Measurements from ENCODE around the gene RECQL5. TPM values are rescaled to one million over a fixed set of nuclear protein-coding genes. Genes with fewer than 3 reads are reported as not detected.

Gene RECQL5
- total RNA-seq, 4 donors from 2014 or later = 41.9 to 91.8 (median 70.1) TPM

DNA sequence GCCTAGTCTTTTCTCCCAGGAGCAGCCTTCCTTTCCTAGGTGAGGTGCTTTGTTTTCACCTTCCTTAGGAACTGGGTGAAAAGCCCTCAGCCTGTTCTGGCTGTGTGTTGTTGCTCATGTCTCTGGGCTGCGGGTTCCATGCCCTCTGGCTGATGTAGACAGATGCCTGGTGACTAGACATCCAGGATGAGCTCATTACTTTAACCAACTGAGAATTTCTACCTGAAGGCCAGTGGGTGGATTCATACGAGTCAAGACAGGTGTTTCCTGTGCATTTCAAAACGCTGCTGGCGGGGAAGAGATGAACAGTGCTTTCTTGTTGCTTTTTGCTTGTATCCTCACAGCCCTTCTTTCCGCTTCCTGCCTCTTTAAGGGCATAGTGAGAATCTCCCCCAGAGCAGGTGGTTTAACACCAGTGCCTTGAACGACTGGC, 22.5 kb upstream of the RECQL5 start:
- H3K27ac ChIP-seq = peak overlapping the region in 1 of 3 donors; percentile 15
- WGBS, 2 donors = 50 to 53% methylated on average over 6 of the region's 6 CpGs
- H3K4me3 ChIP-seq (replicated peaks in 1 of 3) = no peak overlapping the region
- H3K36me3 ChIP-seq = no peaks in the 10 kb centered on the region
- no peaks in the 10 kb centered on the region for H3K9me3 ChIP-seq
- H3K27me3 ChIP-seq = no peaks in the 10 kb centered on the region
- peaks cover 13 to 53% of the 10 kb centered on the region in 2 donors for H3K4me1 ChIP-seq
- peak; percentile 39 to 46 for DNase-seq
- TF ChIP-seq, protein P1, sequence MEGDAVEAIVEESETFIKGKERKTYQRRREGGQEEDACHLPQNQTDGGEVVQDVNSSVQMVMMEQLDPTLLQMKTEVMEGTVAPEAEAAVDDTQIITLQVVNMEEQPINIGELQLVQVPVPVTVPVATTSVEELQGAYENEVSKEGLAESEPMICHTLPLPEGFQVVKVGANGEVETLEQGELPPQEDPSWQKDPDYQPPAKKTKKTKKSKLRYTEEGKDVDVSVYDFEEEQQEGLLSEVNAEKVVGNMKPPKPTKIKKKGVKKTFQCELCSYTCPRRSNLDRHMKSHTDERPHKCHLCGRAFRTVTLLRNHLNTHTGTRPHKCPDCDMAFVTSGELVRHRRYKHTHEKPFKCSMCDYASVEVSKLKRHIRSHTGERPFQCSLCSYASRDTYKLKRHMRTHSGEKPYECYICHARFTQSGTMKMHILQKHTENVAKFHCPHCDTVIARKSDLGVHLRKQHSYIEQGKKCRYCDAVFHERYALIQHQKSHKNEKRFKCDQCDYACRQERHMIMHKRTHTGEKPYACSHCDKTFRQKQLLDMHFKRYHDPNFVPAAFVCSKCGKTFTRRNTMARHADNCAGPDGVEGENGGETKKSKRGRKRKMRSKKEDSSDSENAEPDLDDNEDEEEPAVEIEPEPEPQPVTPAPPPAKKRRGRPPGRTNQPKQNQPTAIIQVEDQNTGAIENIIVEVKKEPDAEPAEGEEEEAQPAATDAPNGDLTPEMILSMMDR (IDR thresholded peaks at IDR 0.05) = no peak
- no peak for TF ChIP-seq POLR2A (IDR thresholded peaks at IDR 0.05)
- intact Hi-C loops (cut with DNase I) = no loop called here

DNA sequence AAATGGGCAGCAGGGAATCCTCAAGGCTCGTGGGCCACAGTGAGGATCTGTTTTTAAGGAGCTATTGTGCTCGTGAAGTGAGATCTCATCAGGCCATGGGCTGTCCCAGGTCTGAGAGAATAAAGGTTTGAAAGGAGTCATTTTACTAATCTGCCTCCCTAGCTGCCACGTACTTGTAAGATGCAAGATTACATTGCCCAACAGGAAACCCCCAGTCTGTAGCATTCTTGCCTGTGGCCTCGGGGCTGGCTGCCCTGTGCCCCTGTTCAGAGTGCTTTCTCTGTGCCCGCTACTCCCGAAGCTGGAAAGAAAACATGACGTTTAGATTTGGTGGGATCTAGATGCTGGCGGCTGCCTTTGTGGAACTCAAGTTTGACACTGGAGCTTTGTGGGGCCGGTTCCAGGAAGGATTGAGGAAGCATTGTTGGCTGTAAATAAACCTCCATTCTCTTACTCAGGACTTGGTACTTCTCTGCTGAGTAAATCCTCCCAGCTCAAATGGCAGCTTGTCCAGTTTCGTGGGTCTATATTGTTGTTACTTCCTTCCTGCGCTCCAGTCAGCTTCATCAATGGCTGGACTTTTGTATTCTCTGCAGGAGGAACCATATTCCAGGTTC, 21.4 kb upstream of the RECQL5 start:
- no peak for TF ChIP-seq POLR2A (IDR thresholded peaks at IDR 0.05)
- TF ChIP-seq, protein P1 (IDR thresholded peaks at IDR 0.05) = no peak
- DNase-seq = no peak
- intact Hi-C loops (cut with DNase I) = no loop called here
- H3K4me3 ChIP-seq (replicated peaks in 1 of 3) = no peak overlapping the region
- H3K4me1 ChIP-seq = peaks cover 11 to 47% of the 10 kb centered on the region in 2 donors
- H3K27ac ChIP-seq = peak overlapping the region in 1 of 3 donors; percentile 42
- H3K9me3 ChIP-seq = no peaks in the 10 kb centered on the region
- H3K27me3 ChIP-seq = no peaks in the 10 kb centered on the region
- 69 to 71% methylated on average over 11 of the region's 11 CpGs for WGBS, 2 donors
- no peaks in the 10 kb centered on the region for H3K36me3 ChIP-seq

DNA sequence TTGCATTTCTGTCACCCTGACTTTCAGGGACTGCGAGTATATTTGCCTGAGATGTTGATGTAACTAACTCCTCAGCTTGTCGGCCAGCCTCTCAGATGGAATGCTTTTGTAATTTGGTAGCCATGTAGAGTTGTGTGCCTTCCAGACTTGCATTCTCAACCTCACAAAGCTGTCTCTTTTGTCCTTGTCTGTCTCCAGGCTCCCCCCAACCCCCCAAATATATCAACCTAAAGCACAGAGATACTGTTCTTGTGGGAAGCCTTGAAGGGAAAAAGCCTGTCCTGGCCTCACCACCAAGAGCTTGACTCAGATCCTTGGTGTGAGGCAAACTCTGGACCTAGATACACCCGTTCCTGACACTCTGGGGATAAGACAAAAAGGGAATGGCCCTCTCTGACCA, 18.5 kb upstream of the RECQL5 start:
- no peak for TF ChIP-seq POLR2A (IDR thresholded peaks at IDR 0.05)
- TF ChIP-seq, protein P1 (IDR thresholded peaks at IDR 0.05) = no peak
- H3K9me3 ChIP-seq = no peaks in the 10 kb centered on the region
- DNase-seq = no peak
- intact Hi-C loops (cut with DNase I) = no loop called here
- peaks cover 0 to under 1% of the 10 kb centered on the region in 2 donors for H3K36me3 ChIP-seq
- H3K27me3 ChIP-seq = no peaks in the 10 kb centered on the region
- 73 to 85% methylated on average over 3 of the region's 3 CpGs for WGBS, 2 donors
- H3K4me3 ChIP-seq (replicated peaks in 1 of 3) = no peak overlapping the region
- H3K4me1 ChIP-seq = peaks cover 8 to 42% of the 10 kb centered on the region in 2 donors
- peak overlapping the region in 1 of 3 donors; percentile 28 for H3K27ac ChIP-seq

DNA sequence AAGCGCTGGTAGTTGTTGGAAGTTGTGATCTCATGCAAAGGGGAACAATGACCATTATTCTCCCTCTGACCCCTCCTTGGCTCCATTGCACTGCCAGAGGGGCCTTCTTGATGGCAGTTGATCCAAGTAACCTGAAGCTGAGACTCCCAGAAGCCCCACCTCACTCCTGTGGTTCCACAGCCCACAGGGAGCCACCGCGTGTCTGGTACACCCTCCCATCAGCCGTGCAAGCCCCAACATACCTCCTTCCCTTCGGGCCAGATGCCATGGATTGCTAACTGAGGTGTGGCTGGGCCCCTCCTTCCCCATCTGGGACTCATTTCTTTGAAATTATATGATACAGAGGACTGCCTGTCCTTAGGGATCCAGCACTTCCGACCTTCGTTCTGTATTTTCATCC, 18.0 kb upstream of the RECQL5 start:
- Histone ChIP-seq H3K27me3 (no peaks in the 10 kb centered on the region), H3K27ac (no peak overlapping the region), H3K36me3 (peaks cover 0 to 6% of the 10 kb centered on the region in 2 donors), H3K4me1 (peaks cover 8 to 43% of the 10 kb centered on the region in 2 donors), H3K9me3 (no peaks in the 10 kb centered on the region), H3K4me3 (replicated peaks in 1 of 3) (no peak overlapping the region)
- WGBS, 2 donors = 79 to 85% methylated on average over 7 of the region's 7 CpGs
- no peak for DNase-seq
- intact Hi-C loops (cut with DNase I) = no loop called here
- no peak for TF ChIP-seq POLR2A (IDR thresholded peaks at IDR 0.05)
- TF ChIP-seq, protein P1 (IDR thresholded peaks at IDR 0.05) = no peak

DNA sequence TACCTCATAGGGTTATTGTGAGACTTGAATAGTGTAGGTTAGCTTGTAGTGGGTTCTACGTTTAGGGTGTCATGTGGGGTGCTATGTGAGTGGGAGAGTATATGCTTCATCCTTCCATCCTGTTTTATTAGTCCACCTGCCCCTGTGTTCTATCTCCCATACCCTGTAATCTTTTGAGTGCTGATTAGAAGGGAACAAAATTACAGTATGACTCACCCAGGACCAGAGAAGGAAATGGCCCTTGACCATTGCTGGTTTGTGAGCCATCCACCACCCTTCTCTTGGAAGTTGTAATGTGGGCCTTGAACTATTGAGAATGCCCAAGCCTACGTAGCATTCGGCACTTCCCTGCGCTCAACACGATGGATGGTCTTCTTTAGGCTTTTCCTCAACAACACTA, 17.3 kb upstream of the RECQL5 start:
- intact Hi-C loops (cut with DNase I) = no loop called here
- Histone ChIP-seq H3K4me1 (peaks cover 2 to 44% of the 10 kb centered on the region in 2 donors), H3K4me3 (replicated peaks in 1 of 3) (no peak overlapping the region), H3K36me3 (peaks cover 0 to 6% of the 10 kb centered on the region in 2 donors), H3K27ac (no peak overlapping the region), H3K9me3 (no peaks in the 10 kb centered on the region), H3K27me3 (no peaks in the 10 kb centered on the region)
- DNase-seq = no peak
- WGBS, 2 donors = 93 to 99% methylated on average over 5 of the region's 5 CpGs
- TF ChIP-seq, protein P1 (IDR thresholded peaks at IDR 0.05) = no peak
- no peak for TF ChIP-seq POLR2A (IDR thresholded peaks at IDR 0.05)

Measured in thyroid gland (tissue), 4 donors.